Measurements from ENCODE around the gene FMO2.

FMO2 gene

DNA sequence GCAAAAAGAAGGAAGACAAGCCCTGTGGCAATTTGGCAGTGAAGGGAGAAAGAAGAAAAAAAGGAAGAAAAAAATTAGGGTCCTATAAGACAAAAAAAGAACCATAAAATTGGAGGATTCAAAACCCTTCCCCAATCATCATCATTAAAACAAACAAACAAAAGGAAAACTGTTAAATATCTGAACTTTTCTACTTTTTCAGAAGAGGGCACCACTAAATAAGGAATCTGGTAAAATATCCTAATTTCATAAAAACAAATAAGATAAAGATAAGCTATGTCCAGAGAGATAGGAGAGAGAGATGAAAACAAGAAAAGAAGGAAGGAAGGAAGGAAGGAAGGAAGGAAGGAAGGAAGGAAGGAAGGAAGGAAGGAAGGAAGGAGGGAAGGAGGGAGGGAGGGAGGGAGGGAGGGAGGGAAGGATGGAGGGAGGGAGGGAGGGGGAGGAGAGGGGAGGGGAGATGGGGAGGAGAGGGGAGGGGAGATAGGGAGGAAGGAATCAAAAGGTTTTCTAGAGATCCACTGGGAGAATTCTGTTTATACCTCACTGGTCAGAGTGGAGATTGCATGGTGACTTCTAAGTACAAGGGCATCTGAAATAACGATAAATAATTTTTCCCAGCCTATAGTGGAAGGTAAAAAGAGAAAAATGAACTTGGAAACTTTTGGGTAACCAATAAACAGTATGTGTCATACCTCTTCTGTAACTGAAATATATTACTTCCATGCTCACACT is 10.4 kb upstream of the FMO2 start:
- DNase-seq, result no peak

DNA sequence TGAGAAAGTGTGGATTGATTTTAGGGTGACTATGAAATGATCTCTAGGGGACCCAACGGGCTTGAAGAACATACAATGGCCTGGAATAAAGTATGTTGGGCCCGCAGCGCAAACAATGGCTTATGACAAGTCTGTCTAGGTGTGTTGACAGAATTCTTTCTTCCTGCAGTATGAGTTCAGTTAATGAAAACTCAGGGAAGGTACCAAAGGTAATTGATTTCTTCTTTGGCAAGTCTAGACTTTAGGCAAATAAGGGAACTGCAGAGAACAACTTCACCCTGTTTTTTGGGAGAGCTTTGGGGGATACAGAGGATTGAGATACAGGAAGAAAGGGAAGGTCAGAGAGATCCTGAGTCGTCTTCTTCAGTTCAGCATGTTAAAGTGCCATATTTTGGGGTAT is 7.8 kb upstream of the FMO2 start:
- DNase-seq, result no peak

DNA sequence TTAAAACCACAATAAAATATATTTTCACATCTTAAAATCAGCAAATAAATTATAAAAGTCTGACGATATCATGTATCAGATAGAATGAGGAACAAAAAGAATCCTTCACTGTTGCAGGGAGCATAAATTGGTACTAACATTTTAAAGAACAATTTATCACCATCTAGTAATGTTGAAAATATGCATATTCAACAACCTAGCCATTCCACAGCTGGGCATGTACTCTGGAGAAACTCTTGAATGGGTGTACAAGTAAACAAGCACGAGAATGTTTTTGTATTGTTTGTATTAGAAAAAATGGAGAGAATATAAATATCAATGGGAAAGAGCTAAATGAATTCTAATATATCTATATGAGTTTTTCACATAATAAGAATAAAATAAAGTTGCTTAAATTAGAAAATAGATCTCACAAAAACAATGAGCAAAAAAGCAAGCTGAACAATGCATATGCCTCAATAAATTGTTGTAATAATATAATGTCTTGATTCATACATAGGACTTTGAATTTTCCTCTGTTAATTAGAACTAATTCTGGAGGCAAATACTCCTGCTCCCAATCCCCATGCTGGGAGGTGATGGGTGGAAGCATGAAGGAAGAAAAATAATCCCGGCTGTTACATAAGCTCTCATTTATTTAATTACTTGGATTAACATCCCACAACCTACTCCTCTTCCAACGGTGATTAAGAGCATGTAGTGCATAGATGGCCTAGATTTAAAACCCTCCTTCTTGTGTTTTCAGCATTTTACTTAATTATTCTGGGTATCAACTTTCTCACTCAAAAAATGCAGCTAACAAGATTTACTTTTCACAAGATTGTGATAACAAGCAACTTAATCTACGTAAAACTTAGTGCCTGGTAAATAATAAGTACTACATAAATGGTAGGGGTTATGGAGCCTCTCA is 5.5 kb upstream of the FMO2 start:
- no peak for DNase-seq

DNA sequence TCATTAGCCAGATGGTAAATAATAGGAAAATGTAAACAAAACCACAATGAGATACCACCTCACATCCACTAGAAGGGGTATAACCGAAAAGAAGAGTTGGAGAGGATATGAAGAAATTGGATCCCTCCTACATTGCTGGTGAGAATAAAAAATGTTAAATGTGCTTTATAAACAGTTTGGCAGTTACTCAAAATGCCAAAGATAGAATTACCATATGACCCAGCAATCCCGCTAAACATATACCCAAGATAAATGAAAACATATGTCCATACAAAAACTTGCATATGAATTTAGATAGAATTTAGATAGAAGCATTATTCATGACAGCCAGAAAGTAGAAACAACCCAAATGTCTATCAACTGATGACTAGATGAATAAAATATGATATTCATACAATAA is 4.4 kb upstream of the FMO2 start:
- no peak for DNase-seq

DNA sequence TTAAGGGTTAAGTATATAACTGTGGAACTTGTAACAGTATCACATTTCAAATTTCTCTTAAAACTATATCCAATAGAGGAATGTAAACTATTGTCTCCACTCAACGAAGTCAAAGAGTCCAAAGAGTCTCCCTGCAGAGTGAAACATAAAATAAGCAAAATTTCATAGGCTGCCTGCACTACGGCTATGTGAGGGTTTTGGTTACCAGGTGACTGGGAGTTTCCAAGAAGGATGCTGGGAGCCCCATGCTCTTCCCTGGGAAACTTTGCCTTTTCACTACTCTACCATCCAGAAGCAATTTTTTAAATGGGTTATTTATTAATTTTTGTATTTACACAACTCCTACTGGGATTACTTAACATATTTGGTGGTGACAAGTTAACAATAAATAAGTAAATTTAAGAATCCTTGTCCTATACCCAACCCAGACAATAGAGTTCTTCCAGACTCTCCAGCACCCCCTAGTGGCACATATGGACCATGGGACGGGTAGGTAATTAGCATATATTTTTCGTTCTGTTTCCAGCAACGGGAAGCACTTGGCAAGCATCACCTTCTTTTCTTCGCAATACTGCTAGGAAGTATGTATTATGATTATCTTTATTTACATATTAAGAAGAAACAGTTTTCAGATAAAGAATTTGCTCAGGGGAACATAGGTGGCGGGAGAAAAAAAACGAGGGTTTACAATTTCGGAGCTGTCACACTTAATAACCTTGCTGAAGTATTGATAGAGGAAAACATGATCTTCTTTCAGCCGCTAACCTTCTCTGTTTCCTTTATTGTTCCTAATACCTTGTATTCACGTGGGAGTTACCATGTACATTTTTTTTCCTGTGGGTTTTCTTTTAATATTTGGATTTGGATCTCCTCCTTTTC is 3.5 kb downstream of the FMO2 start:
- DNase-seq, result peak; percentile 37

DNA sequence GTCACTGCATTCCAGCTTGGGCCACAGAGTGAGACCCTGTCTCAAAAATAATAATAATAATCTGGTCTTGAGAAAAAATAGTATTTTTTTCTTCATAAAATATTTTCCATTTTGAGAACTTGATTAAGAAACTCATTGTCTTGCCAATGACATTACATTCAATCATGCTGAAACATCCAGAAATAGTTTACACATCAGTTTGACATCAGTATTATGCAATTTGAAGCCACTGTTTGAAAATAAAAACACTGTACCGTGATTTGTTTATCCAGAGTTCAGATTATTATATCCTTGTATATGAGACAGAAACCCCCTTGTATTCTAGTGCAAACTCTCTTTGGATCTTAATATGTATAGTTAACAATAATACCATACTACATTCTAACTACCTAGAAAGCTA is 6.9 kb downstream of the FMO2 start:
- DNase-seq, result no peak

DNA sequence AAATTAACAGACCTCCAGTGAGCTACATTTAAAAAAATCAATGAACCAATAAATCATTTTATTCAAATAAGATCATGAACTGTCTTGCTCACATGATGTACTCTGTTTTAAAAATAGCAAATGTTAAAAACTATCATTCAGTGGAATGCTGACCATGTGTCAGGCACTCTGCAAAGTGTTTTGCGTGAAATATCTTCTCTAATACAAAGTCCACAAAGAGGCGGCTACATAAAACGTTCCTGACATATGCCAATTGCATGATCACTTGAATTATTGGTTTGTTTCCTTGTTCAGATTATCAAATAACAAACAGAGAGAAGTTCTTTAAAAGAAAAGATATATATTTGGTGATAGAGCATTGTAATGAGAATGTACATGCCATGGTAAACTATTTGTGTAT is 10.7 kb downstream of the FMO2 start:
- no peak for DNase-seq

DNA sequence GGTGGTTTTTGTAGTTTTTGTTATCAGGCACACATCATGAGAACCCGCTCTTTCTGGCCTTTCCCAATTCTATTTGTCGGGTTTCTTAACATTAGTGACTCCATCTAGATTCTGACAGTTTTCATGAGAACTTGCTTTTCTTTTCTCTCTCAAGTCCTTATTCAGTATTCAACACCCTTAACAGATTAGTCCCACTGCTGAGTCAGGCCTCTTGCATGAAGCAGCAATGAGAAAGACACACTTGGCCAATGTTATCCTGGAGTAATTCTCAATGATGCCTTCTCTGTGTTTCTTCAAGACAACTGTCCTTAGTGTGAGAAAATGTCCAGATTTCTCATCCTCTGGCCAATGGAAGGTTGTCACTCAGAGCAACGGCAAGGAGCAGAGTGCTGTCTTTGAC is 11.3 kb downstream of the FMO2 start:
- no peak for DNase-seq

DNA sequence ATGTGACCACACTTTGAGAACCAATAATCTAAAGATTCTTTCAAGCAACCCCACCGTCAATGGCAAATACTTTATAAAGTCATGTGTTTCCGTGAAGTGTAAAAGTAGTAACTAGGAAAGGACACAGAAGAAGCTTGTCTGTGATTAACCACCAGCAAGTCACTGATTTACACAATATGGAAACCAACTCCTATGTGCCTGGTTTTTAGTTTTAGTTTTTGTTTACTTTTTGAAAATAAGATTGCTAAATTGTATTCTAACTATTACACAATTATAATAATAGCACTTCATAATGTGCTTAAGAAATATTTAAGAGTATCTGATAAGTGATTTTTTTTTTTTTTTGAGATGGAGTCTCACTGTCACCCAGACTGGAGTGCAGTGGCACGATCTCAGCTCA is 13.0 kb downstream of the FMO2 start:
- no peak for DNase-seq

DNA sequence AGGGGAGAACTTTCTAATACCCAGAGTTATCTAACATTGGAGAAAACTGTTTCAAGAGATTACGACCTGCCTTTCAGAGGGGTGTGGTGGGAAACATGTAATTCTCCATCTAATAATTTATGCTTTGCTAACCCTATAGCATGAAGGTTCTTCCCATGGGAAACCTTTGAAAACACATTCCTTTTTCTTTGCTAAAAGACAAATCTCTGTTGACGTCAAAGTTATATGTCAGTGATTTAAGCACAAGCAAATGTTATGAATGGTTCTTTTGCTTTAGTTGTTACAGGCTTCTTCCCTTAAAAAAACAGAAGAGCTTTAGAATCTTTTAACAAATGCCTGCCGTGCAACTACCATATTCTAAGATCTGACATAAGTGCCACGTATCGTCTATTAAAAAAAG is 19.2 kb downstream of the FMO2 start:
- no peak for DNase-seq

DNA sequence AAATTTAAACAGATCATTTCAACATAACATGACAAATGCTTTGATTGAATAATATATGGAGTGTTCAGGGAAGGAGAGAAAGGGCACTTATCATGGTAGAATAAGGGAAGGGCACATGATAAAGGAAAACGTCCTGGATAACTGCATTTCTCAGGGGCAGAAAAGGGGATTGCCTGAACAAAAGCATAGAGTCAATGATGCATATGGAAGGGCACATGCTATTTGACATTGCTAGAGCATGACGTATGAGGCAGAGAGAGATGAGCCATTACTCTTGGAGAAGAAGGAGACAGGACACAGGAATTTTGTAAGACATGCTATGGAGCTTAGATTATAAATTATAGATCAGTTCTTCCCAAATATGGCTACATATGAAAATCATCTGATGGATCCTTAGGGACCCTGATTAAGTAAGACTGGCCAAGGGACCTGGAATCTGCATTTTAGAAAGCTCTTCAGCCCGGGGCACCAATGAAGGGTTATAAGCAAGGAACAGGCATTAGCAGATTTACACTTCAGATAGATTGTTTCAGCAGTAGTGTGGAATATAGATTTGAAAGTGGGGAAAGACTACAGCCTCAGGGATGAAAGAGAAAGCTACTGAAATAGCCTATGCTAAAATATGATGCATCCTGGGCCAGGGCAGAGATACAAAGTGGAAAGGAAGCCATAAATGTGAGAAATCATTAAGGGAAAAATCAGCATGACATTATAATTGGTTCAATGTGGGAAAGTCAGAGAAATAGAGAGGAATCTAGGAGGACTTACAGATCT is 21.3 kb downstream of the FMO2 start:
- DNase-seq, result no peak

DNA sequence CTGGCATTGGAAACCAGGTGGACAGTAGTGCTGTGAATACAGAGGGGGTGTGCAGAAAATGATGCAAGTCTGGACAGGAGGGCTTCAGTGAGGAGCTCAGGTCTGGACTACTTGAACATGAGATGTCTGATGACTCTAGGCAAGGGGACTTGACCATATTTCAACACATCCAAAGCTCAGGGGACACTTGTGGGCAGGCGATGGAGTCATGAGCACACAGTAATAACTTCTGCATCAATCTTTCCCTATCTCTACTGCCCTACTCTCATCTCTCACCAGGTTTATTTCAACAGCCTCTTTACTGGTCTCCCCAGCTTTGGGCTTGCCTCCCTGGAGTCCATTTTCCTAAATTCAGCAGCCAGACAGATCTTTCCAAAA is 21.9 kb downstream of the FMO2 start:
- no peak for DNase-seq

DNA sequence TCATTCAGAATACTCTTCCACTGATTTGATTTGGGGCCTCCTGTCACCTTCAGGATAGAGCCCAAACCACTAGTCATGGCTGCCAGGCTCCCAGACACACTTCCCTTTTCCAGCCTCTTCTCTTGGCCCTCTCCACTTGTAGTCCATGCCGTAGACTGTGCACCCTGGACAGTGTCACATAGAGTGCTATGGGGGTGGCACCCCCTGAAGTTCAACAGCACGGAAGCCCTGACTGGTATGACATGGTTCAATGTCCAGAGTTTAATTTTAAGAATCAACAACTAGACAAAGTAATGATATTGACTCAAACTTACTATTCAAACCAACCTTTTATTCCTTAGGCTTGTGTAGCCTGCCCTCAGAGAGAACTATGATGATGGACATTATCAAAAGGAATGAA is 22.3 kb downstream of the FMO2 start:
- no peak for DNase-seq

DNA sequence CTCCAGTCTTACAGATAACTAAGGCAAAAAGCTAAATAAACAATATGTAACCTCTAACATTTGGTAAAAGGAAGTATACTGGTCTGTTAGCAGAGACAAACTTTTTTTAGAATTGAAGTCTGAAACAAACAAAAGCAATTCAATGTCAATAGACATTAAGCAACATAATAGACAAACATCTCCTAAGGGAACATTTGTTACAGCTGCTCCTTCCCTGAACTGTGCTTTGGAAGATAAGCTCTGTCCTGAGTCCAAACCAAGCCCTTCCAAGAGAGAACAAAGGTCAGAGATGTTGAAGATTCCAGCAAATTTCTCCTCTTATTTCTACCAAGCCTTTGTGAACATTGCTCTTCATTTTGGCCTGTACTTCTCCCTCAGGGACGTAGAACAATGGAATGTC is 25.3 kb downstream of the FMO2 start:
- no peak for DNase-seq

DNA sequence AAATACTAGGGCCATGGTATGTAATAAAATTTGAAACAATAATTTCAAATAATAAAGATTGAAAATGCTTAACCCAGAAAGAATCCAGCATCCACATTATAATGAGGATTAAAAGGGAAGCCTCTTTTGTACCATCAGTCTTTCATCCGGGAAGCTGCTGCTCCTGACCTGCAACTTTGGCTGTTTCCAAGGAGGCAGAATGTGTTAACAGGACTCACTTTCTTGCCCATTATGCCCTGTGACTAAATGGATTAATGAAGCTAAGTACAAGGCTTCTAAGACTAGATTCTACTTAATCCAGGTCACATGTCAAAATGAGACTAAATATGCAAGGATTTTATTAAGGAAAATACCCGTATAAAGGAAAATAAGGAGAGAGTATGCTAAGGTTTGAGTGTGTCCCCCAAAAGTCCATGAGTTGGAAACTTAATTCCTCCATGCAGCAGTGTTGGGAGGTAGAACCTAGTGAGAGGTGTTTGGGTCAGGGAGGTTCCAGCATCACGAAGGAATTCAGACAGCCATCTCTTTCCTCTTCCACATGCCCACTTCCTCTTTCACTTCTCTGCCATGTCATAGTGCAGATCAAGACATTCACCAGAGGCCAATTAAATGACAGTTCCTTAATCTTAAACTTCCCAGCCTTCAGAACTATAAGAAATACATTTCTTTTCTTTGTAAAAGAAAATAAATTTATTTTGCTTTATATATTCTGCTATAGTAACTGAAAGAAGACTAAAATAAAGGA is 27.7 kb downstream of the FMO2 start:
- DNase-seq, result no peak

DNA sequence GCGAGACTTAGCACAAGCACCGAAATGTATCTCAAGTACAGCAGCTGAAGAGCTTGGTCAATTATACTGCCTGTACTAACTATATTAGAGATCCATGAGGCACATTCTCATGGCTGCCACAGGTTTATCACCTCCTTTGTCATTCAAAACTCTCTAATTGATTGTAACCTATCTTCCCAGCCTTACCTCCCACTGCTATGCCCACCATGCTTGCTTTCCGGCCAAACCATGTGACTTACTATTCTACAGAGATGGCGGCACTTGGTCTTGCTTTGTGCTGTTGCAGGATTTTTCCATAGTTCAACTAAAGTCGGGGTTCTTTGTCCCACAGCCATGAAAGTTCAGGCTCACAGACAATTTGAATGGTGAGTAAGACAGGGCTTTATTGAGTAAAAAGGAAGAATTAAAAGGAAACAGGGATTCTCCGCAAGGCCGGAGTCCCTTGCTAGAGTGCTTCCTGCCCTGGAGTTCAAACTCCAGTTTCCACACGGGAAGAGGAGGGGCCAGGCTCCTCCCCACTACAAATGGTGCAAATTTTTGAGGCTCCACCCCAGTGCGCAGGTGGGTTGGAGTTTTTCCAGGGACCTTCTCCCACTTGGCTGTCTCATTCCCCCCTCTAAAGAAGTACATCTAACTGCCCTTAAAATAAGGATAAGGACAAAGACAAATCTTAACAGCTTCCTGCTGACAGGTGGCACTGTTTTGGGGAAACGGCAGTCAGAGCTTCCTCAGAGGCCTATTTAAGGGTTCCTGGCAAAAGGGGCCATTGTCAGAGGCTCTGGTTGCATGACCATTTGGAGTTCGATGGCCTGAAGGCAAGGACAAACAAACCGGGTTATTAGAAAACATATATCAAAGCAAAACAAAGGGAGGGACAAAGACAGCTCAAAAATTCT is 28.7 kb downstream of the FMO2 start:
- no peak for DNase-seq

DNA sequence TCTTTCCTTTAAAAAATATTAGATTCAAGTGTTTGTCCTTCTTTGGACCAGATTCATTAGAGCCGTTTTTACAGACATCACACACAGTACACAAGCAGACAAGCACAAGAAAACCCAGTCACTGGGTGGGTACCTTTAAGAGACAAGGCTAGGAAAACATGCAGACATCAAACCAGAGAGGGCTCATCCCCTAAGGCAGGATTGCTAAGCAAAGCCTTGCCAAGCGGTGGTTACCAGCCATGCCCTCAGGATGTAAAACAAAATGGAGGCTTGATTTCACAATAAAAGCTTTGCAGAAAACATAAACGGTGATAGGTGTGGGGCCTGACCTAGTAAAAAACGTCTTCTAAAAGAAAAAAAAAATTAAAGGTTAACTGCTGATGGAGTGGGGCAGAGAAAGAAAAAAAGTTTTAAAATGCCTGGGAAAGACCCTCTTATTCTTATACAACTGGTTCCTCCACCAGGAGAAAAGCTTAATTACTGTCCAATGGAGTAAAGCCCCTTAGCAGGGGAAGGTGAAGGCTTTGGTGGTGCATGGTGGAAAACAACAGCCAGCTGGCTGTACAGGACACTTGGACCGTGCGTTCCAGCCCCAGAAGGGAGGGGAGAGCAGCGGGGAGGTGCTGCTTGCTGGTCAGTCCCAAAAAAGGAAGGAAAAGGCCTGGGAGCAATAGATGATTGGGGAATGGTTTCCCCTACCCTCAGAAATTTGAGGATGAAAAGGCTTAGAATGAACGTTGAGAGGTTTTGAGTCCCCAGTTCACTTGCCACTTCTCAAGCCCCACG is 32.8 kb downstream of the FMO2 start:
- DNase-seq, result no peak

DNA sequence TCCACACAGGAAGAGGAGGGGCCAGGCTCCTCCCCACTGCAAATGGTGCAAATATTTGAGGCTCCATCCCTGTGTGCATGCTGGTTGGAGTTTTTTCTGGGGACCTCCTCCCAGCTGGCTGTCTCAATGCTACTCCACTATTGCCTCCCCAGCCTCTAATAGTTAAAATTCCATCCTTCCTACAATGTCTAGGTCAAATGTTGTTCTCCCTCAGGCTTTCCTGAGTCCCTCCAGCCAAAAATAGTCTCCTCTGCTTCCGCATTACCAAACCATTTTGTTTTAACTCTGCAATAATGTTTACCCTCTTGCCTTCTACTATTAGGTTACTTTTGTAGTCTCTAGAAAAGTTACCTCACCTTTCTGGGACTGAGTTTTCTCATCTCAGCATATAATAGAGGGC is 33.6 kb downstream of the FMO2 start:
- no peak for DNase-seq

DNA sequence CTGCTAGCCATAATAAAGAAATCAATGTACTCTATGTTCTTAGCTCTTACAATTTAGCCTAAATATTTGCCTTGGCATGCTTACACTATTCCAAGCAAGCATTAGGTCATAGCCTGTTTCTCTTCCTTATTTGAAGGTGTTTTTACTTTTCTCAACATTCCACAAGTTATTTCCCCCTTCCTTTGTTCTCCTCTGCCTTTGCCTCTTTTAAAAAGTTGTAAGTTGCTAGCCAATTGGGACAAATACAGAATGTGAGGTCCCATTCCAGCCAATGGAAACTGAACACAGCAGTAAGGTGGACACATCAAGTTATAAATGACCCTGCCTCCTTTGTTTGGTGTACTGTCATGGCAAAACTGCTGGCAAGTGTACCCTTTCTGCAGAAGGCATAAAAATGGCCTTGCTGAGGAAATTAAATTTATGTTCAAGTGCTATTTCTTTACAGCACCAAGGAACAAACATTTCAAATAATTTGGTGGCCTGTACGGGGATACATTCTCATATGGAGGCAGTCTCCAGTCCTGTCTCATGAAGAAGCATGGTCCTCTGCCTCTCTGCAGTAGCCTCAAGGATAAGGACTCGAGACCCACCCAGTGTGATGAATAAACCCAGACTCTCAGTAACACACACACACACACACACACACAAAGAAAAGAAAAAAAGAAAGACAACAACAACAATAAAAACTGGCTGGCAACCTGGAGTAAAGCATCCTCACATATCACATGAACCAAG is 34.4 kb downstream of the FMO2 start:
- DNase-seq, result no peak

Data from CD4-positive, alpha-beta T cell treated with Interleukin-12 subunit alpha and Interleukin-12 subunit beta, for 1 hour (primary cell).